Lung (tissue), 12 donors: ENCODE results near the gene LLGL1. TPM values are rescaled to one million over a fixed set of nuclear protein-coding genes. Genes with fewer than 3 reads are reported as not detected.
"Not testable (repeated sequence)": the region's sequence is repeated elsewhere in the genome, so short reads cannot be mapped to it uniquely, and the experiment has no call there.

Experiments used
- ATAC-seq: fragments of 200-7000 bp; cut with Tn5 transposase; one replicate; pipeline ENCODE4 v1.9.1; 2020; ENCODE audit warnings: moderate number of reproducible peaks; ENCODE audit not compliant: insufficient read depth, low FRiP score
- DNase-seq, 3 donors: peaks; one replicate each; pipeline ENCODE4 v3.0.0-alpha.2; 2013 to 2017
- H3K27ac ChIP-seq, 2 donors: one replicate each; pipeline ENCODE4 v1.5.1; 2013; ENCODE audit warnings: mild to moderate bottlenecking in 2 of 2, moderate library complexity in 2 of 2, control low read depth in 1 of 2, inconsistent platforms in 1 of 2, low read depth in 1 of 2, low read length in 1 of 2
- H3K27me3 ChIP-seq, 3 donors: one replicate each; pipeline ENCODE4 v1.5.1; 2013; ENCODE audit warnings: low read length in 2 of 3; ENCODE audit not compliant: control insufficient read depth in 3 of 3, insufficient read depth in 3 of 3
- H3K36me3 ChIP-seq, 4 donors: one replicate each; pipeline ENCODE4 v1.5.1; 2013; ENCODE audit warnings: low read length in 4 of 4, mild to moderate bottlenecking in 1 of 4, moderate library complexity in 1 of 4; ENCODE audit not compliant: control insufficient read depth in 4 of 4, insufficient read depth in 4 of 4
- H3K4me1 ChIP-seq, 5 donors: one replicate each; pipeline ENCODE4 v1.5.1; 2013; ENCODE audit warnings: low read length in 5 of 5, mild to moderate bottlenecking in 2 of 5, moderate library complexity in 1 of 5; ENCODE audit not compliant: control insufficient read depth in 5 of 5, insufficient read depth in 5 of 5
- H3K4me3 ChIP-seq: one replicate; pipeline ENCODE4 v1.5.1; 2013; ENCODE audit warnings: mild to moderate bottlenecking, control low read depth, moderate library complexity
- H3K9ac ChIP-seq, 2 donors: one replicate each; pipeline ENCODE4 v1.5.1; 2013; ENCODE audit warnings: low read length in 2 of 2, control low read depth in 1 of 2; ENCODE audit not compliant: insufficient read depth in 1 of 2
- H3K9me3 ChIP-seq, 4 donors: one replicate each; pipeline ENCODE4 v1.5.1; 2013; ENCODE audit warnings: low read length in 3 of 4, mild to moderate bottlenecking in 1 of 4, moderate library complexity in 1 of 4; ENCODE audit not compliant: control insufficient read depth in 4 of 4, insufficient read depth in 3 of 4
- WGBS, 2 donors: extraction: QIAGEN DNeasy Blood & Tissue Kit; methylation state at CpG; one replicate each; pipeline ENCODE4 v1.1.7; 2013; 5-methylcytosine and 5-hydroxymethylcytosine counted together
- polyA plus RNA-seq, 2 donors: library from polyadenylated mRNA; stranded (reverse); fragments of 200-250 nt; gene quantifications; one replicate each; pipeline ENCODE4 v1.2.1, GENCODE V29; 2013
- total RNA-seq, 2 donors: library from RNA; depleted of rRNA in 1 of 2; stranded (reverse); fragments of >200 nt in 1 of 2; gene quantifications; one replicate each; pipeline ENCODE4 v1.2.1, GENCODE V29; 2014 to 2021
- TF ChIP-seq, protein P1 (sequence below): IDR thresholded peaks from 2 replicates; pipeline ENCODE4 v1.5.1; 2012; ENCODE audit warnings: mild to moderate bottlenecking; ENCODE audit errors: control extremely low read depth, extremely low read depth
- donor health status: control.
- donor health status: control.
- donor health status: Bipolar disorder and iron deficiency.
- donor health status: healthy.
- donor health status: DM: yes; HTN: yes; CAD: no.

Gene LLGL1
- total and polyA plus RNA-seq, 4 donors = 7.1 to 21.8 (median 12.1) TPM

DNA sequence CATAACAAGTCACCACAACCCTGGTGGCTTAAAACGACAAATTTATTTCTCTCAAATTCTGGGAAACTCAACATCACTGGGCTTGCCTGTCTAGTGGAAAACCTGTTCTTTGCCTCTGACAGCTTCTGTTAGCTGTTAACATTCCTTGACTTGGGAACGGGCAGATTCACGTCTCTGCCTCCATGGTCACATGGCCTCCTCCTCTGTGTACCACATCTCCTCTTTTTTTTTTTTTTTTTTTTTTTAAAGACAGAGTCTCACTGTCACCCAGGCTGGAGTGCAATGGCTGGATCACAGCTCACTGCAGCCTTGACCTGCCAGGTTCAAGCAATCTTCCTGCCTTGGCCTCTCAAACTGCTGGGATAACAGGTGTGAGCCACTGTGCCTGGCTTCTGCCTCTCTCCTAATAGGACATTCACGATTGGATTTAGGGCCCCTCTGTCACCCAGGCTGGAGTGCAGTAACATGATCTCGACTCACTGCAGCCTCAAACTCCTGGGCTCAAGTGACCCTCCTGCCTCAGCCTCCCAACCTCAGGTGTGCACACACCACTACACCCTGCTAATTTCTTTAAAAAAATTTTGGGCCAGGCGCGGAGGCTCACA, 11.7 kb upstream of the LLGL1 start:
- Histone ChIP-seq H3K27me3 (no peaks in the 10 kb centered on the region), H3K9me3 (no peaks in the 10 kb centered on the region), H3K36me3 (peaks cover 4 to 22% (median 9%) of the 10 kb centered on the region in 4 donors), H3K9ac (no peak overlapping the region), H3K4me1 (peaks cover 0 to under 1% (median 0%) of the 10 kb centered on the region in 5 donors), H3K4me3 (no peak overlapping the region), H3K27ac (no peak overlapping the region)
- TF ChIP-seq, protein P1, sequence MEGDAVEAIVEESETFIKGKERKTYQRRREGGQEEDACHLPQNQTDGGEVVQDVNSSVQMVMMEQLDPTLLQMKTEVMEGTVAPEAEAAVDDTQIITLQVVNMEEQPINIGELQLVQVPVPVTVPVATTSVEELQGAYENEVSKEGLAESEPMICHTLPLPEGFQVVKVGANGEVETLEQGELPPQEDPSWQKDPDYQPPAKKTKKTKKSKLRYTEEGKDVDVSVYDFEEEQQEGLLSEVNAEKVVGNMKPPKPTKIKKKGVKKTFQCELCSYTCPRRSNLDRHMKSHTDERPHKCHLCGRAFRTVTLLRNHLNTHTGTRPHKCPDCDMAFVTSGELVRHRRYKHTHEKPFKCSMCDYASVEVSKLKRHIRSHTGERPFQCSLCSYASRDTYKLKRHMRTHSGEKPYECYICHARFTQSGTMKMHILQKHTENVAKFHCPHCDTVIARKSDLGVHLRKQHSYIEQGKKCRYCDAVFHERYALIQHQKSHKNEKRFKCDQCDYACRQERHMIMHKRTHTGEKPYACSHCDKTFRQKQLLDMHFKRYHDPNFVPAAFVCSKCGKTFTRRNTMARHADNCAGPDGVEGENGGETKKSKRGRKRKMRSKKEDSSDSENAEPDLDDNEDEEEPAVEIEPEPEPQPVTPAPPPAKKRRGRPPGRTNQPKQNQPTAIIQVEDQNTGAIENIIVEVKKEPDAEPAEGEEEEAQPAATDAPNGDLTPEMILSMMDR = no peak
- no peak for ATAC-seq
- DNase-seq = no peak
- 73 to 76% methylated on average over 7 of the region's 7 CpGs for WGBS, 2 donors

DNA sequence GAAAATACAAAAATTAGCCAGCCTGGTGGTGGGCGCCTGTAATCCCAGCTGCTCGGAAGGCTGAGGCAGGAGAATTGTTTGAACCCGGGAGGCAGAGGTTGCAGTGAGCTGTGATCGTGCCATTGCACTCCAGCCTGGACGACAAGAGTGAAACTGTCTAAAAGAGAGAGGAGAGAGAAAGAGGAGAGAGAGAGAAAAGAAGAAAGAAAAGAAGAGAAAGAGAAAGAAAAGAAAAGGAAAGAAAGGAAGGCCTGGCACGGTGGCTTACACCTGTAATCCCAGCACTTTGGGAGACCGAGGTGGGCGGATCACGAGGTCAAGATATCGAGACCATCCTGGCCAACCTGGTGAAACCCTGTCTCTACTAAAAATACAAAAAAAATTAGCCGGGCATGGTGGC, 8.5 kb upstream of the LLGL1 start:
- not testable (repeated sequence) for H3K27me3 ChIP-seq, H3K4me1 ChIP-seq, DNase-seq, H3K4me3 ChIP-seq, H3K27ac ChIP-seq, H3K9ac ChIP-seq, H3K9me3 ChIP-seq, H3K36me3 ChIP-seq, ATAC-seq
- 84 to 92% methylated on average over 11 of the region's 11 CpGs for WGBS, 2 donors

DNA sequence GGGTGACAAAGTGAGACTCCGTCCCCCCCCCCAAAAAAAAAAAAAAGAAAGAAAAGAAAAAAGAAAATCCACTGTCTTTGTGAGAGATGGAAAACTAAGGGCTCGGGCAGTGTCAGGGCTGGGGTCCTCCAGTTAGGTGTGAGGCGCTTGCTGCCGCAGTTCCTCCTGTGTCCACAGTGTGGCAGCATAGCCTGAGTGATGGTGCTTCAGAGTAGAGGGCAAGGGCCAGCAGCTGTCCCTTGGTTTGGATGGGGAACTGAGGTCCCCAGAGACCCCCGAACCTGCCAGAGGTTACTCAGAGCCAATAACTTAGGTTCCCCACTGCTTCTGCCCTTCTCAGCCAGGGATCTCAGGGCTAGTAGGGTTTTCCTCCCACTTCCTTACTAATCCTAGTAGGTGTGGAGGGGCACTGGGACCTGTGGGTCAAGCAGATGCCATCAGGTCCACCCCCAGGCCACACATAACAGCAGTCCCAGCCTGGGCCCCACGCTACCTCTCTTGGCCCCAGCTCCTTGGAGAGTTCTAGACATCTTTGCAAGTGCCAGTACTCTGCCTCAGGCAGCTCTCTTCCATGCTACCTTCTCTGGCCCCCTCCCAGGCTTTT, 7.9 kb upstream of the LLGL1 start:
- Histone ChIP-seq H3K9me3 (no peaks in the 10 kb centered on the region), H3K27ac (no peak overlapping the region), H3K9ac (no peak overlapping the region), H3K4me3 (no peak overlapping the region), H3K36me3 (no peaks in the 10 kb centered on the region), H3K4me1 (peaks cover 0 to 6% (median 0%) of the 10 kb centered on the region in 5 donors), H3K27me3 (no peaks in the 10 kb centered on the region)
- DNase-seq = peak; percentile 67 to 78 (median 71)
- no peak for ATAC-seq
- 10 to 13% methylated on average over 5 to 6 of the region's 6 CpGs for WGBS, 2 donors
- TF ChIP-seq, protein P1 = peak; percentile 97

DNA sequence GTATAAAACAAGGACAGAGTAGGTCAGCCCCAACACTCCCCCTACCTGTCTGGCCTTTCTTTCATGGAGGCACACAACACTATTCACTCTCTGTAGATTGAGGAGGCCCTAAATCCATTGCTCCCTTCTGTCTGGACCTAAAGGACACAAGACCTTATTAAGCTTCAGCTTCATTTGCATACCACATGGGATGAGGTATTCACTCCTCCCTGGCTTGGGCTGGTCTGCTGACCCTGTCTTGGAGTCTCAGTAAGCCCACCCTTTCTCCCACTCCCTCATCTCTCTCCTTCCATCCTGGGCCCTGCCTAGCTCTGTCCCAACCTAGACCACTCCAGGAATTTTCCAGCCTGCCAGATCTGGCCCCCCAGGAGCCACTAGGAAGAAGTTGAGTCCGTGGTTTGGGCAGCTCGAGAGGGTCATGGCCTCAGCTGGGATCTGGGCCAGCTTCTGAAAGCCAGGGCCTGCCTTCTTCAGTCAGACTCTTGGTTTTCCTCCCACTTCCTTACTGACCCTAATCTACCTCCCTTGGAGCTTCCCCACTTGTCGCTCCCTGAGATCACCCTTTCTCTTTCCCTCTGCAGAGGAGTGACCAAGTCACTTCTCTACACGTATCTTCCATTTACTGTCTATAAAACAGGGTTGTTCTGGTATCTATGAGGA, 6.5 kb upstream of the LLGL1 start:
- no peak for ATAC-seq
- H3K4me1 ChIP-seq = peaks cover 0 to 6% (median 0%) of the 10 kb centered on the region in 5 donors
- no peak overlapping the region for H3K27ac ChIP-seq
- no peaks in the 10 kb centered on the region for H3K27me3 ChIP-seq
- TF ChIP-seq, protein P1 = no peak
- no peak overlapping the region for H3K9ac ChIP-seq
- DNase-seq = peak; percentile 39 to 75 (median 50)
- H3K4me3 ChIP-seq = no peak overlapping the region
- no peaks in the 10 kb centered on the region for H3K36me3 ChIP-seq
- 39 to 40% methylated on average over 4 of the region's 4 CpGs for WGBS, 2 donors
- no peaks in the 10 kb centered on the region for H3K9me3 ChIP-seq
